GM18517 (cell line): ENCODE measurements around the gene GCHFR.

Experiments
- ATAC-seq: cut with Tn5 transposase; IDR thresholded peaks from one replicate; pipeline ENCODE4 v1.9.1; 2021; ENCODE audit warnings: mild to moderate bottlenecking, moderate library complexity; ENCODE audit not compliant: unreplicated experiment

The GCHFR gene

DNA sequence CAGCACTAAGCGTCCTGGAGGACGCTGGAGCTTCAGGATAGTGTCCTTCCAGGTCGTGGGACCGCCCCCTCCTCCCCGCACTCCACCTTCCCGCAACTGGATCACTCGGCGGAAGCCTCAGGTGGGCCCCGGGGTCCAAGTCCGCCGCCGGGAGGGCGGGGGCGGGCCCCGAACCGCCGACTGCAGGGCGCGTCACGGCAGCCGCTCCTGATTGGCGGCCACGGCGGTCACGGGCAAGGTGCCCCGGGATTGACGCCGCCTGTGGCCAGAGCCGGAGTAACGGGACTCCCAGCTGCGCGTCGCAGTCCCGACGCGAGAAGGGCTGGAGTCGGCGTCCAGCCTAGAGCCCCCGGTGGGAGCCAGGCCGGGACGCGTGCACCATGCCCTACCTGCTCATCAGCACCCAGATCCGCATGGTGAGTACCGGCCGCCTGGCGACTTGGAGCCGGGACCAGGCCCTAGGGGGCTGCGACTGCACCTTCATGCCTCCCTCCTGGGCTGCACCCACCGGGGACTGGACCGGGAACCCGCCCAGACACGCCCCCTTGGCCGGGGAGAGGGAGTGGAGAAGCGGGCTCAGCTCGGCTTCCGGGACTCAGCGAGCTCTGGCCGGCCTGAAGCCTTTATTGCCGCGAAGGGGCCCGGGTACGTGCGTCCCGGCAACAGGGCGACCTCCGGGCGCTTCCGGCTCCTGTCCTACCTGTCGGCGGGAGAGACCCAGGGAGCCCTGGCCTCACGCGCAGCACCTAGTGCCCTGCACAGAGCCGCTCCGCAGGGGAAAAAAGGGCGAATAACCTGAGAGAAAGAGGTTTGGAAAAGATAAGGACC, at the start of gene GCHFR:
TSS of gene GCHFR (plus strand) at position 268 of the 828 bp plus-strand sequence. CDS start at position 381, 113 bp downstream.
- peak; percentile 41 for ATAC-seq

DNA sequence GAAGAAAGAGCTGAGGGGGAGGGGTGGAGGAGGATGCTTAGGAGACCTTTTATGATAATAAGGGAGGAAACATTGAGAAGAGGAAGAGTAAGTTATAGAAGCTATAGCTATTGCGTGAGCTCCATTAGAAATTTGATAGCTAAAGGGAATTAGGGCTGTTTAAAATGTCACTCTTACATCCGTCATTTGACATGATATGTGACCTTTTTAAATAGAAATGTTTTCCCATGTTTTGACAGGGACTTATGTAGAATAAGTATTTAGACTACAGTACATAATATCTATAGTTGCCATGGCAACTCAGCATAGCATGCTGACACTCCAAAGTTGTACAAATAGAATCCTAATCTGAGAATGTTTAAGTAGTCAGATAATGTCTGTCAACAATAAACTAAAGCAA, 49.7 kb upstream of the GCHFR start:
- no peak for ATAC-seq

DNA sequence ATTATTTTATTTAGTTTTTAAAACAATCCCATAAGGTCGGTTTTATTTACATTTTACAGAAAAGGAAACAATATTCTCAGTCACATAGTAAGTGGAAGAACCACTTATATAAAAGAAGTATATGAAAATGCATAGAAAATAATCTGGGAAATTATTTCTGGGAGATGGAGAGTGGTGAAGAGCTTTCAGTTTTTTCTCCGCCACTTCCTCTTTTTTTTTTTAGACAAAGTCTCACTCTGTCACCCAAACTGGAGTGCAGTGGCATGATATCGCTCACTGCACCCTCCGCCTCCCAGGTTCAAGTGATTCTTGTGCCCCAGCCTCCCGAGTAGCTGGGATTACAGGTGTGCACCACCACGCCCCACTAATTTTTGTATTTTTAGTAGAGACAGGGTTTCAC, 47.7 kb upstream of the GCHFR start:
- ATAC-seq = no peak

DNA sequence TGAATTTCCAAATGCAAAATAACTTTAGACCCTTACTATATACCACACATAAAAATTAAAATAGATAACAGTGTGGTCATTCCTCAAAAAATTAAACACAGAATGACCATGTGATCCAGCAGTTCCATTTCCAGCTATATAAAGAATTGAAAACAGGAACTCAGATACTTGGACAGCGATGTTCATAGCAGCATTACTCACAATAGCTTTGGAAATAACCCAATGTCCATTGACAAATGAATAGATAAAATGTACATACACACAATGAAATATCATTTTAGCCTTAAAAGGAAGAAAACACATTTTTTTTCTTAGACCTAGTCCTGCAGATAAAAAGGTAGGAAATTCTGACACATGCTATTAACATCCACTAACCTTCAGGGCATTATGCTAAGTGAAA, 42.2 kb upstream of the GCHFR start:
- ATAC-seq = no peak

DNA sequence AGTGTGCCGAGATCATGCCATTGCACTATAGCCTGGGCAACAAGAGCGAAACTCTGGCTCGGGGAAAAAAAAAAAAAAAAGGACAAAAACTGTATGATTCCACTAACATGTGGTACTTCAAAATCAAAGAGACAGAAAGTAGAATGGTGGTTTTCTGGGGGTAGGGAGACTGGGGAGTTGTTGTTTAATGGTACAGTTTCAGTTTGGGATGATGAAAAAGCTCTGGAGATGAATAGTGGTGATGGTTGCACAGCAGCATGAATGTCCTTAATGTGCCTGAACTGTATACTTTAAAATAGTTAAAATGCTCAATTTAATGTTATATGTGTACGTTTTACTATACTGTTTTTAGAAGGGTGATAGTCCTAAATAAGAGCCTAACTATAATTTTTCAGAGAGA, 41.5 kb upstream of the GCHFR start:
- ATAC-seq = no peak

DNA sequence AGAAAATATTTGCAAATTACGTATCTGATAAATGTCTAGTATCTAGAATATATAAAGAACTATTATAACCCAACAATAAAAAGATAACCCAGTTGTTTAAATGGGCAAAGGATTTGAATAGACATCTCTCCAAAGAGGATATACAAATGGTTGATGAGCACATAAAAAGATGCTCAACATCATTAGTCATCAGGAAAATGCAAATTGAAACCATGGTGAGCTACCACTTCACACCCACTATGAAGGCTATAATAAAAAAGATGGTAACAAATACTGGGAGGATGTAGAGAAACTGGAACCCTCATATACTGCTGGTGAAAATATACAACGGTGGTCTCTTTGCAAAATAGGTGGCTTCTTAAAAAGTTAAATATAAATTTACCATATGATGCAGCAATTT, 40.9 kb upstream of the GCHFR start:
- ATAC-seq = no peak

DNA sequence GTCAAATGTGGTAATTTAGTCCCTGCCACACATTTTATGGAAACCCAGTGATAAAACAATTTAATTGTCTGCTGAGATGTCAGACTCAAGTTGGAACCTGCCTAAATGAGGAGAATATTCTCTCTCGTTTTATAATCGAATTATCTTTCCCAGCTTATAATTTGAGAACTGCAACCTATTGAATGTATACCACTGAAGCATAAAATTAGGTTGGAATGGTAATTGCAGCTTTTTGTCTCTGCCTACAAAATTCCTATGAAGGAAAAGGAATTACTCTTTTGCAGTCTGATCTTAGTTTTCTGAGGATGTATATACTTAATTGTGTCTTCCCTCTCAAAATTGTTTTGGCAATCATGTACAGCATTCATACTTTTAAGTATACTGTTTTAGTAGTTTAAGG, 39.9 kb upstream of the GCHFR start:
- no peak for ATAC-seq

DNA sequence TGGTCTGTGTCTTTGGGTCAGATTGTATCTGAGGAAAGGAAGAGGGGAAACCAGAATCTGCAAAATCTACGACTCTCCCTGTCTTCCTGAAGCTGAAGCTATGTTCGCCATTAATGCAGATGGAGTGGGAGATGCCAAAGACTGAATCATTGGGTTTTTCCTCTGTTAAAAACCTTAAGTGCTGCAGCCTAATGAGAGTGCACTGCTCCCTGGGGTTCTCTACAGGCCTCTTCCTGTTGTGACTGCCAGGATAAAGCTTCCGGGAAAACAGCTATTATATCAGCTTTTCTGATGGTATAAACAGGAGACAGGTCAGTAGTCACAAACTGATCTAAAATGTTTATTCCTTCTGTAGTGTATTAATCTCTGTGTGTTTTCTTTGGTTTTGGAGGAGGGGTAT, 32.8 kb upstream of the GCHFR start:
- no peak for ATAC-seq

DNA sequence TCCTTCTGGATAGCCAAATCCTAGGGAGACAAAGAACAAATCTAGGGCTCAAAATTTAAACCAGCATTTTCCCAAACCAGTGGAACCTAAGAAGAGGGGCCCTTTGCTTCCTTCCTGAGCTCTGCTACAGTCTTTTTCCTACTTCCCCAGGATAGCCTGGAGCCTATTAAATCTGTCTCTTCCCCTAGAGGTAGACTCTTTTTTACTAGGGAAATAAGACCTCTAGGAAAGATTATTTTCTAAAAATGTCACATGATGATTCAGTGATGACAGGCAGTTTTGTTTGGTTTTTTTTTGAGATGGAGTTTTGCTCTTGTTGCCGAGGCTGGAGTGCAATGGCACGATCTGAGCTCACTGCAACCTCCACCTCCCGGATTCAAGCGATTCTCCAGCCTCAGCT, 27.3 kb upstream of the GCHFR start:
- ATAC-seq = no peak

DNA sequence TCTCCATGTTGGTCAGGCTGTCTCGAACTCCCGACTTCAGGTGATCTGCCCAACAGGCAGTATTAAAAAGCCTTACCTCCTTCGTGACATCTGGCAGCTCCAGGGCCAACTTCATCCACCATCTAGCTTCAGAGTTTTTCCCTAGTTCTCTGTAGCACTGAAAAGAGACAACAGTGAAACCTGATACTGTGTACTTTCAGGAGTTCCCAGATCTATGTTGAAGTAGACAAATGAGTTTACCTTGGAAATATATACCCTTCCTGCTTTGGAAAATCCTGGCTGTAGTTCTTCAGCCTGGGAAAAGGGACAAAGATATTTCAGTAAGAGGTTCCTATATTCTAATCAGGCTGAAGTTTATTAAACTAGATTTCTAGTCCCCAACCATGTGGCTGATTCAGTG, 26.8 kb upstream of the GCHFR start:
- no peak for ATAC-seq

DNA sequence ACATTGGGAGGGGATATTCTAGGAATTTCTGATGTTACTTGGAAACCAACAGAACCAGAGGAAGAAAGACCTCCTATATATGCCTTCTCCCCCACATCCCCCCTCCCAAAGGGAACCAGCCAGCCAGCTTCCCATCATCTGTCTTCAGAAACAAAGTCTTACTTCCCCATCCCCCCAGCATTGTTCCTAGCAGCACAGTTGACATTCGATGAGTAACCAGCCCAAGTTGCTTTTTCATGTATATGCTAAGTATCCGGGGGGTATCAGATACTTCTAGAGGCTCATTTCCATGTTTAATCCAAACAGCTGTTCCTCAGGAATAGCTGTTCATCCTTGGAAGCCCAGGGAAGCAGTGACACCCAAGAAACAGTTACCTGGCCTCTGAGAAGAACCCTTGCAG, 24.8 kb upstream of the GCHFR start:
- no peak for ATAC-seq

DNA sequence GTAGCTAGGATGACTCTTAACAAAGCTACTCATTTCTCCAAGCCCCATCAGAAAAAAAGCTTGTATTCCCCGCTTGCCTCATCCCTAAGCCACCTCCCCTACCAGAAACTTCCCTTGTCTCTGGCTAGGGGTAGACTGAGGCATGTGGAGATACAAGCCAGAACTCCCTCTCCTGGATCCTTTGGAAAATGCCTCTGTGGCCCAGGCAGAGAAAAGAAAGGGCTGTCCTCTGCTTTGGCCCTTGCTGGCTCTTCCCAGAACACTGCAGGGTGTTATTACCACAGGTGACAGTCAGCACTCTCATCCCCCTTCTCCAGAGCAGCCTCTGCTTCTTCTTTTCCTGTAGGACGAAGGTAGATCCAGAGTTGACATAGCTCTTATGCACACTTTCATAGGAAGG, 24.0 kb upstream of the GCHFR start:
- ATAC-seq = no peak

DNA sequence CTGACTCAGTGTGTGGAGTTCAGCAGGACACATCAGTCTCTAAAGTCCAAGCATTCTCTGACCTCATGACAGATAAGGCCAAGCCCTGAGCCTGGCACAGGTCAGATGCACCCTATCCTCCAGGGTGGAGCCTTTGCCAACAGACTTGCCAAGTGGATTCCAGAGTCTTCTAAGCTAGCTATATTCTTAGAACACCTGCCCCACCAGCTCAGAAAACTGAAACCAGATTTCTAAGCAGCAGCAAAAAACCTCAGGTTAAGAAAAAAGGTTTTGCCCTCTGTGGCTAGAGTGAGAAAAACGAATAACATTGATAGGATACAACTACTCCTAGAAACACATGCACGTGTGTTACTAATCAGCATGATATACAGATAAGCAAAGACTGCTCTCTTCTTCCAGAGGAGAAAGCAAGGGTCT, 20.4 kb upstream of the GCHFR start:
- ATAC-seq = no peak

DNA sequence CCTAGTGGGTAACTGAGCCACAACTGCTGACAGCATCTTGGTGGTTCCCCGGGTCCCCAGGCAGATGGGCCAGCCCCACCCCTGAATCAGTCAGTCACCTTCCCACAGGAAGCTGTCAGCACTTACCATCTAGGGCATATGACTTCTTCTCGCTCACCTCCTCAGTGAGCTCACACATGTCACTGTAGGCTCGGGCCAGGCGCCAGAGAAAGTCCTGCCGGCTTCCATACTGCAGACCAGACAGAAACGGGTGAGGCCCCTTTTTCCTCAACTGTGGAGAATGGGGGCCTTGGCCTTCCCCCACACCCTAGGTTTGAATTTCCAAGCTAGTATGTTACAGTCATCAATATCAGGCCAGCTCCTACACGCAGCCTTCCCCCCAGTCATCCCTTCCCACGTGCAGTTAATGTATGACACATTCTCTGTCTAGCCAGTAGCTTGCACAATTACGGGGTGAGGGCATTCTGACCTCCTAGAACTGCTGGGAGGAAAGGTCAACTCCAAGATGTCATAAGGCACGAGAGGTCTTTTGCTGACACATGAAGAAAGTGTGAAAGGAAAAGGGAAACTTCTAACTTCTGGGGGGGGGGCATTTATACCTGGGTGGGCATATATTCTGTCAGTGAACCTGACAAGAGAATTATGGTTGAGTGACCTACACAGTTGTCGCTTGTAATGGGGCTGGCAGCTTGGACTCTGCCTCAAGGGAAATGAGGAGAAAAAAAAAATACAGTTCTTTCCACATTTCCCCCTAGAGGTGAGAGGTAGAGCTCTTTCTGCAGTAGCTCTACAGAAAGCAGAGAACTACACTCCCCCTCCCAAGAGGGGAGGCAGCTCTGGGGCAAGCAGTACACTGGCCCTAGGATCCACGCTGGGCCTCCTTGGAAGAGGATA, 19.7 kb upstream of the GCHFR start:
- ATAC-seq = no peak

DNA sequence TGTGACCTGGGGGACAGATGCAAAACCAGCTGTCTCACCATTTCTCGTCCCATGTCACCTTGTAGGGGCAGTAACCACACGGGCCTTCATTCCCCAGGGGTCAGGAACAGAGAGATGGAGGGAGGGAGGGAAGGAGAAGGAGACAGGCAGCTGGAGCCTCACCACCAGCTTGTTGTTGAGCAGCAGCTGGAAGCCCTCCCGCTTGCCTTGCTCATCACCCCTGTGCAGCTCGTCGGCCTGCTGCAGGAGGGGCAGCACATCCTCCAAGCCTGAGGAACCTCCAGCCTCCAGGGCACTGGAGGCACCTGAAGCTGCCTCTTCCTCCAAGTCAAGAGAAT, 19.1 kb upstream of the GCHFR start:
- no peak for ATAC-seq

DNA sequence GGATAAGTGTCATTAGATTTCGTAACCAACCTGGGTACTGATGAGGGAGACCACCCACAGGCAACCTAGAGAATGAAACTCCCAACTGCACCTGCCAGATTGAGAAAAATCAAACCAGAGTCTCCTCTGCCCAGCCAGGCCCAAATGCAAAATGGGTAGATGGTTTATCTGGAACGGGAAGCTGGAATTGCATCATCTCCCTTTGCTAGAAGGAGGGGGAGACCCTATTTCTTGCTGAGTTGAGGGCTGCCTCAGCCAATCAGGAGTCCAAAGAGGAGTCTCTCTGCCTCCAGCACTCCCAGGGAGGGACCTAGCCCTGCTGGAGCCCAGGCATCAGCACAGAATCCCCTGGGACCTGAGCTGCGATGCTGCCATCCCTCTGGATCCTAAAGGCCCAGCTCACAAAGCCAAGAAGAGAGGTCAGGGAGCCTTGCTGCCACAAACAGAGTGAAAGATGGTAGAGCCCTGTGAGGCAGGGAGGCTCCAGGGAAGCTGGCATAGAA, 16.9 kb upstream of the GCHFR start:
- no peak for ATAC-seq

DNA sequence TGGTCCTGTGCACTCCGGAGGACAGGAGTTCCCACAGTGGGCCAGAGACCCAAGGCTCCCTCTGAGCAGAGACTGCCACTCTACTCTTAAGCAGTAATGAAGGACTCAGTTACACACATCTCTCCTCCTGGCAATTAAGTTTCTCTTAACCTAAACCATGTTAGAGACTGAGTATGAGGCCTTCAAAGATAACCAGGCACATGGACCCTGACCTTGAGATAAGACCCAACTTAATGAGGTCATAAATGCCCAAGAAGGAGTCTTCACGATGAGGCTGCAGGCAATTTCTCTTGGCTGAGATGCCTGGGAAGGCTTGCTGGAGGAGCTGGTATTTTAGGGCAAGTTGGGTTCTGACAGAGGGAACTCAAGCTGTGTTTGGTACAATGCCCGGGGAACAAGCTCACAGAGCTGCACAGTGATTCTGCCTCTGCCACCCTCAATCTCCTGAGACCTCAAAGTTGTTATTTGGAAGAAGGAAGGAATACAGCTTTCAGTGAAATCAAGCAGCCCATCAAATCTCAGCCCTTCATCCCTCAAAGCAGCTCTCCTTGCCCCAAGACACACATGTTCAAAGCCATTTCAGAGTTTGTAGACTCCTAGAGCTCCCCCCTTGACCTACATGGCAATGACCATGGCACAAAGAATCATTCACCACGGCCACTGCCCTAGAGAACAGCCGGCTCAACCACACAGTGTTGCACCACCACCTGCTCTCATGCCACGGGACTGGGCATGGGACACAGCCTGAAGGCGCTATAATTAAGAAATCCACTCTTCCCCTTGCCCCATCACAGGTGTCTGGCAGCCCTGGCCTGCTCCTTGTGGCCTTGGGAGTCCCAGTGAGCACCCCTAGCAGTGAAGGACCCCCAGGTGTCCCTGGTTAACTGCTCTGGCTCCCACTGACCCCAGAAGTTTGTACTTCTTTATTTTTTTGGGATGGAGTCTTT, 15.9 kb upstream of the GCHFR start:
- no peak for ATAC-seq

DNA sequence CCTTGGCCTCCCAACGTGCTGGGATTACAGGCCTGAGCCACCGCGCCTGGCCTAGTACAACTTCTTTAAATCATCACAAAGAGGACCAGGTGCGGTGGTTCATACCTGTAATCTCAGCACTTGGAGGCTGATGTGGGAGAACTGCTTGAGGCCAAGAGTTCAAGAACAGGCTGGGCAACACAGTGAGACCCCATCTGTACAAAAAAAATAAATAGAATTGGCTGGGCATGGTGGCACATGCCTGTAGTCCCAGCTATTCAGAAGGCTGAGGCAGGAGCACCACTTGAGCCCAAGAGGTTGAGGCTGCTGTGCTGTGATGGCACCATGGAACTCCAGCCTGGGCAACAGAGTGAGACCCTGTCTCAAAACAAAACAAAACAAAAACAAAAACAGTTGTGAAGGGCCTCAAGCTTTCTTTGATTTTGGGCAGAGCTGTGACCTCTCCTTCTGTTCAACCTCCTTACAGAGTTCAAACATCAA, 14.7 kb upstream of the GCHFR start:
- ATAC-seq = no peak

DNA sequence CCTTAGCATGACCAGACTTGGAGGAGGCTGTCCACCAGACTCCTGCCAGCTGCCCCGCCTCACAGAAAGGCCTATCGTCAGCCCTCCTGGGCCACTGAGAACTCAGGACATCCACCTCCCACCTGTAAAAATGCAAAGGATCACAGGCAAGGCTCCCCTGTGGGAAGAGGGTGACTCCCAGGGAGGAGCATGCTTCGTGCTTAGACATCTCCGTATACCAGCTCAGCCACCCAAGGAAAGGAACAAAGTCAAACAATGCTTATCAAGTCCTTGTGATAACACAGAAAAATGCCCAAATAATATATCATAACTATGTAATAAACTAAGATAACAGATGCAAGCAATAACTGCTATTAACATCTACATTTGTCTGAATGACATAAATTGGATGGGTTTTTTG, 13.0 kb upstream of the GCHFR start:
- ATAC-seq = no peak

DNA sequence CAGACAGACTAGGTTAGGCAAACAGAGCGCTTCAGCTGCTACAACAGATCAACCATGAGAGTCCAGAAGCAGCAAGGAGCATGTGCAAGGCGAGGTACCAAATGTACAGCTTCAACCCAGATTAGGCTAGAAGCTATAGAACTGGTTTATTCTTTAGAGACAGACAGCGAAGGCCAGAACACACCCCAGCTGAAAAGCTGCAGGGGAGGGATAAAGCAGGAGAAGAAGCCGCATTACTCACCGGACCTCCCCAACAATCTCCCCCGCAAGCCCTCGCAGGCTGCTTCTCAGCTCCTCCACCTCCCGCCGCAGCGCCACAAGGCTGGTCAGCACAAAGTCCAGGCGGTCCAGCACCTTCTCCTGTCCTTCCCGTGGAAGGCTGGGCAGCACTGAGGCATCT, 12.1 kb upstream of the GCHFR start:
- no peak for ATAC-seq

DNA sequence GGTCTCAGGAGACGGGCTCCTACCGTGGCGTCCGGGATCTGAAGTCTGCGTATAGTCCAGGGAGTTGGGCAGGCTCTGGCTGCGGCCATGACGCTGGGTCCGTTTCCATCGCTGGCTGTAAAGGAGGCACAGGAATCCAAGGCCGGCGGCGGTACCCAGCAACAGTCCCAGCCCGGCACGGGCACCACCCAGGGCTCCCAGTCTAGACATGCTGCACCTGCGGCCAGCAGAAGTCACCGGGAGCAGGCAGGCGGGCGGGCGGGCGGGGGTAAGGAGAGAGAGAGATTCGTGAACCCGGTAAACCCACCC, 9.3 kb upstream of the GCHFR start:
- no peak for ATAC-seq
